Ishikawa (cell line): ENCODE data around the gene ECM2.

Source experiments
- CEBPB ChIP-seq: IDR thresholded peaks from 2 replicates; pipeline ENCODE4 v1.6.1; 2012
- CREB1 ChIP-seq: IDR thresholded peaks from 2 replicates; pipeline ENCODE4 v1.6.1; 2012; ENCODE audit warnings: low read depth
- EGR1 ChIP-seq: IDR thresholded peaks from 2 replicates; pipeline ENCODE4 v1.6.1; 2012
- EP300 ChIP-seq: IDR thresholded peaks from 2 replicates; pipeline ENCODE4 v1.6.1; 2012; ENCODE audit warnings: borderline replicate concordance
- FOXM1 ChIP-seq: IDR thresholded peaks from 2 replicates; pipeline ENCODE4 v1.6.1; 2012; ENCODE audit warnings: low read depth, borderline replicate concordance
- NFIC ChIP-seq: IDR thresholded peaks from 2 replicates; pipeline ENCODE4 v1.6.1; 2012
- RAD21 ChIP-seq: IDR thresholded peaks from 2 replicates; pipeline ENCODE4 v1.6.1; 2012; ENCODE audit warnings: low read depth
- TAF1 ChIP-seq: IDR thresholded peaks from 2 replicates; pipeline ENCODE4 v1.6.1; 2012; ENCODE audit warnings: low read depth, mild to moderate bottlenecking
- TCF12 ChIP-seq: IDR thresholded peaks from 2 replicates; pipeline ENCODE4 v1.6.1; 2012; ENCODE audit warnings: low read depth
- YY1 ChIP-seq: IDR thresholded peaks from 2 replicates; pipeline ENCODE4 v1.6.1; 2012; ENCODE audit warnings: low read depth
- ZBTB7A ChIP-seq: IDR thresholded peaks from 2 replicates; pipeline ENCODE4 v1.6.1; 2012; ENCODE audit warnings: low read depth
- TF ChIP-seq, protein P1 (sequence below): IDR thresholded peaks from 2 replicates; pipeline ENCODE4 v1.6.1; 2012; ENCODE audit warnings: low read depth, mild to moderate bottlenecking
- TF ChIP-seq, protein P2 (sequence below): IDR thresholded peaks from 2 replicates; pipeline ENCODE4 v1.6.1; 2012

DNA sequence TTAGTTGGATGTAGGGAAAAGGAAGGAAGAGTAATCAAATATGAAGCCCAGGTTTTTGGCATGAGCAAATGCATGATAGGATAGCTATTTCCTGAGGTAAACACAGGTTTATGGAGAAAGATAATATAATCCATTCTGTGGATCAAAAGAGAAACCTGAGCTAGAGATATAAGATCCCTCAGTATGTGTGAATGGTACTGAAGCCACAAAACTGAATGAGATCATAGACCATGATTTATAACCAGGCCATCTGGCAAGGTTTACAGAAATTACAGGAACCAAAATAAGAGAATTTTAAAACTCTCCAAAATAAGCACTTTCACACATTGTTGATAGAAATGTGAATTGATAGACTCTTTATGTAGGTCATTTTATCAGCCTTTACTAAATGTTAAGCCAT, 28.7 kb upstream of the ECM2 start:
- TF ChIP-seq EGR1 (no peak), TCF12 (no peak), RAD21 (no peak), NFIC (no peak), EP300 (no peak), ZBTB7A (no peak), CREB1 (no peak), FOXM1 (no peak), TAF1 (no peak), CEBPB (no peak), YY1 (no peak)
- TF ChIP-seq, protein P1, sequence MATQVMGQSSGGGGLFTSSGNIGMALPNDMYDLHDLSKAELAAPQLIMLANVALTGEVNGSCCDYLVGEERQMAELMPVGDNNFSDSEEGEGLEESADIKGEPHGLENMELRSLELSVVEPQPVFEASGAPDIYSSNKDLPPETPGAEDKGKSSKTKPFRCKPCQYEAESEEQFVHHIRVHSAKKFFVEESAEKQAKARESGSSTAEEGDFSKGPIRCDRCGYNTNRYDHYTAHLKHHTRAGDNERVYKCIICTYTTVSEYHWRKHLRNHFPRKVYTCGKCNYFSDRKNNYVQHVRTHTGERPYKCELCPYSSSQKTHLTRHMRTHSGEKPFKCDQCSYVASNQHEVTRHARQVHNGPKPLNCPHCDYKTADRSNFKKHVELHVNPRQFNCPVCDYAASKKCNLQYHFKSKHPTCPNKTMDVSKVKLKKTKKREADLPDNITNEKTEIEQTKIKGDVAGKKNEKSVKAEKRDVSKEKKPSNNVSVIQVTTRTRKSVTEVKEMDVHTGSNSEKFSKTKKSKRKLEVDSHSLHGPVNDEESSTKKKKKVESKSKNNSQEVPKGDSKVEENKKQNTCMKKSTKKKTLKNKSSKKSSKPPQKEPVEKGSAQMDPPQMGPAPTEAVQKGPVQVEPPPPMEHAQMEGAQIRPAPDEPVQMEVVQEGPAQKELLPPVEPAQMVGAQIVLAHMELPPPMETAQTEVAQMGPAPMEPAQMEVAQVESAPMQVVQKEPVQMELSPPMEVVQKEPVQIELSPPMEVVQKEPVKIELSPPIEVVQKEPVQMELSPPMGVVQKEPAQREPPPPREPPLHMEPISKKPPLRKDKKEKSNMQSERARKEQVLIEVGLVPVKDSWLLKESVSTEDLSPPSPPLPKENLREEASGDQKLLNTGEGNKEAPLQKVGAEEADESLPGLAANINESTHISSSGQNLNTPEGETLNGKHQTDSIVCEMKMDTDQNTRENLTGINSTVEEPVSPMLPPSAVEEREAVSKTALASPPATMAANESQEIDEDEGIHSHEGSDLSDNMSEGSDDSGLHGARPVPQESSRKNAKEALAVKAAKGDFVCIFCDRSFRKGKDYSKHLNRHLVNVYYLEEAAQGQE, result no peak
- TF ChIP-seq, protein P2, sequence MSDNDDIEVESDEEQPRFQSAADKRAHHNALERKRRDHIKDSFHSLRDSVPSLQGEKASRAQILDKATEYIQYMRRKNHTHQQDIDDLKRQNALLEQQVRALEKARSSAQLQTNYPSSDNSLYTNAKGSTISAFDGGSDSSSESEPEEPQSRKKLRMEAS, result no peak
